ENCODE measurements around the gene ANKRD12. TPM values are rescaled to one million over a fixed set of nuclear protein-coding genes. Genes with fewer than 3 reads are reported as not detected.
A peak's percentile ranks its signal among the peaks of the same experiment; 100 is the strongest.

The ANKRD12 gene
- total and polyA plus RNA-seq, 10 of the 15 experiments (the other 5 are each of a cell fraction or from before 2014, with no cell fraction given) = 5.9 to 45.7 (median 20.2) TPM

- TF ChIP-seq STAT3 (IDR thresholded peaks at IDR 0.05; ENCODE audit: low read depth, low read length) (no peak), RBBP5 (conservative IDR thresholded peaks at IDR 0.05) (no peak), SRF (IDR thresholded peaks at IDR 0.05; ENCODE audit: low read depth in 2 of 2, low read length in 2 of 2) (no peak), CEBPB (IDR thresholded peaks at IDR 0.05; ENCODE audit: borderline replicate concordance in 1 of 2, low read depth in 2 of 2, low read length in 2 of 2) (no peak), RB1 (IDR thresholded peaks at IDR 0.05; ENCODE audit: borderline replicate concordance) (peak; percentile 47; the same call in 1 of the 2 replicates), ZNF274 (IDR thresholded peaks at IDR 0.05; ENCODE audit: insufficient read depth, insufficient read length) (no peak), RELB (IDR thresholded peaks at IDR 0.05; ENCODE audit: low read depth) (no peak), ATF2 (IDR thresholded peaks at IDR 0.05; ENCODE audit: low read length) (no peak), ZBTB33 (IDR thresholded peaks at IDR 0.05) (no peak), SMC3 (IDR thresholded peaks at IDR 0.05; ENCODE audit: borderline replicate concordance, low read length) (0 out of 2 replicates have a peak, but pooled peaks have one; percentile 1), SMAD5 (IDR thresholded peaks at IDR 0.05; ENCODE audit: low read depth) (no peak), RAD21 (IDR thresholded peaks at IDR 0.05; ENCODE audit: insufficient read depth, low read depth, low read length) (peak; percentile 46), GABPA (IDR thresholded peaks at IDR 0.05; ENCODE audit: low read depth) (no peak), SUPT20H (IDR thresholded peaks at IDR 0.05; ENCODE audit: borderline replicate concordance, control insufficient read depth, low read depth, low read length) (no peak), ZNF207 (IDR thresholded peaks at IDR 0.05; ENCODE audit: borderline replicate concordance) (no peak), CHD1 (IDR thresholded peaks at IDR 0.05; ENCODE audit: low read depth, low read length) (no peak), SP1 (IDR thresholded peaks at IDR 0.05; ENCODE audit: low read depth, low read length) (peak; percentile 8), CREM (IDR thresholded peaks at IDR 0.05; ENCODE audit: low read depth) (no peak), POLR2AphosphoS2 (IDR thresholded peaks at IDR 0.05; ENCODE audit: low read depth, low read length) (no peak), E2F4 (IDR thresholded peaks at IDR 0.05; ENCODE audit: low read depth, low read length) (no peak), TCF3 (IDR thresholded peaks at IDR 0.05; ENCODE audit: borderline replicate concordance, insufficient read depth, low read depth, low read length) (0 out of 2 replicates have a peak, but pooled peaks have one; percentile 31), CREB1 (IDR thresholded peaks at IDR 0.05; ENCODE audit: low read depth) (peak; percentile 15; the same call in 1 of the 2 replicates), MEF2A (IDR thresholded peaks at IDR 0.05; ENCODE audit: insufficient read depth, low read depth, low read length) (0 out of 2 replicates have a peak, but pooled peaks have one; percentile 7), MEF2B (IDR thresholded peaks at IDR 0.05; ENCODE audit: partially characterized antibody, poor library complexity, severe bottlenecking) (no peak), MAX (IDR thresholded peaks at IDR 0.05; ENCODE audit: low read depth, low read length) (0 out of 2 replicates have a peak, but pooled peaks have one; percentile 14)
These were observed 197.9 kb downstream of the ANKRD12 start, which contains the start of gene TWSG1 (continued) for GRCh38 chr18:9334329-9334972.

All from GM12878 (cell line).